AG09309 (cell line): ENCODE measurements around the gene URGCP.

ENCODE experiments used
- DNase-seq: peaks from one replicate; pipeline ENCODE4 v3.0.0-alpha.2; 2010; ENCODE audit warnings: low read depth
- H3K4me3 ChIP-seq: 2 replicates; pipeline ENCODE4 v1.5.1; 2011; ENCODE audit warnings: mild to moderate bottlenecking, low read depth, low read length, moderate library complexity; ENCODE audit not compliant: control insufficient read depth
- CTCF ChIP-seq: IDR thresholded peaks from 2 replicates; pipeline ENCODE4 v1.5.1; 2011; ENCODE audit warnings: mild to moderate bottlenecking, low read depth, low read length, inconsistent platforms; ENCODE audit not compliant: insufficient read depth, control insufficient read depth; ENCODE audit errors: missing control alignments

The URGCP gene

DNA sequence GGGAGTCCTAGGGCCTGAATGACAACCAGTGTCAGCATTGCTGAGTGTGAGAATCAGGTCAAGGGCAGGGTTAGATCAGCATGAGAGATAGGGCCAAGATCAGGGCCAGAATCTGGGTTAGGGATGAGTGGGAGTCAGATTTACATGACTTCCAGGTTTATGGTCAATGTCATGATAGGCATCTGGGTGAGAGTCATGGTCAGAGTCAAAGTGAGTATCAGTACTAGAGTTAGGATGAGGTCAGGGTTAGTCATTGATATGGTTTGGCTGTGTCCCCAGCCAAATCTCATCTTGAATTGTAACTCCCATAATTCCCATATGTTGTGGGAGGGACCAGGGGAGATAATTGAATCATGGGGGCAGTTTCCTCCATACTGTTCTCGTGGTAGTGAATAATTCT, 49.4 kb downstream of the URGCP start:
- no peak overlapping the region for H3K4me3 ChIP-seq
- no peak for TF ChIP-seq CTCF
- no peak for DNase-seq

DNA sequence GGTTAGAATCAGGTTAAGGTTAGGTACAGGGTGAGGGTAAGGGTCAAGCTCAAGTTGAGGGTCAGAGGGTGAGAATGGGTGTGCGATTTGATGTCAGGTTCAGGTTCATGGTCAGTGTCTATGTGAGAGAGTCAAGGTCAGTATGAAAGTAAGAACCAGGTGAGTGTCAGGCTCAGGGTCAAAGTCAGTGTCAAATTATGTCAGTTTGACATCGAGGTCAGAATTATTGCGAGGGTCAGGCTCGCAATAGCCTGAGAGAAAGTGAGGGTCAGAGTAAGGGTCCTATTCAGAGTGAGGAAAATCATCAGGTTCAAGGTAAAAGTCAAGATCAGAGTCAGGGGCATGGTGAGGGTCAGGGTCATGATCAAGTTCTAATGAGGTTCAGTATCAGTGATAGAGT, 50.1 kb downstream of the URGCP start:
- no peak overlapping the region for H3K4me3 ChIP-seq
- no peak for TF ChIP-seq CTCF
- no peak for DNase-seq

GRCh38 chr7:43855176-43855575, 51.2 kb downstream of the URGCP start:
- DNase-seq = no peak
- no peak for TF ChIP-seq CTCF
- H3K4me3 ChIP-seq = no peak overlapping the region

GRCh38 chr7:43851805-43852204, 54.6 kb downstream of the URGCP start:
- TF ChIP-seq CTCF = no peak
- DNase-seq = no peak
- H3K4me3 ChIP-seq = no peak overlapping the region

- DNase-seq = peak; percentile 17
- no peak for TF ChIP-seq CTCF
- no peak overlapping the region for H3K4me3 ChIP-seq
Observed at GRCh38 chr7:43850348-43851116, 55.9 kb downstream of the URGCP start.

DNA sequence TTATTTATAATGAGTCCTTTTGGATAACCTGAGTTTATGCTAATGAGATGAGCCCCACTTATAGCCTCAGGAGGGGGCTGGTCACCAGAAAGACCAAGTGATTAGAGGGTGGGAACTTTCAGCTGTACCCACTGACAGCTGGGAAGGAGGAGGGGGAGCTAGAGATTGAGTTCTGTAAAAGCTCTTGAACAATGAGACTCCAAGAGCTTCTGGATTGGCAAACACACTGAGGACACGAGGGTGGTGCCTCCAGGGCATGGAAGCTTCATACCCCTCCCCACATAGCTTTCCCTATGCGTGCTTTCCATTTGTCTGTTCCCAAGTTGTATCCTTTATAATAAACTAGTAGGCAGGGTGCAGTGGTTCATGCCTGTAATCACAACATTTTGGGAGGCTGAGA, 57.3 kb downstream of the URGCP start:
- no peak overlapping the region for H3K4me3 ChIP-seq
- no peak for DNase-seq
- TF ChIP-seq CTCF = no peak
